Osteocyte (in vitro differentiated cells): ENCODE measurements around the gene PTGES3. TPM values are rescaled to one million over a fixed set of nuclear protein-coding genes. Genes with fewer than 3 reads are reported as not detected.
A peak's percentile ranks its signal among the peaks of the same experiment; 100 is the strongest.

Source experiments
- DNase-seq: peaks from one replicate; pipeline ENCODE4 v3.0.0; 2021; ENCODE audit warnings: mixed read lengths; ENCODE audit not compliant: unreplicated experiment; ENCODE audit errors: extremely low spot score
- H3K27ac Mint-ChIP-seq: one replicate; pipeline ENCODE4 v1.8.0; 2021; ENCODE audit warnings: mild to moderate bottlenecking, mixed read lengths; ENCODE audit not compliant: unreplicated experiment
- H3K27me3 Mint-ChIP-seq: one replicate; pipeline ENCODE4 v1.8.0; 2021; ENCODE audit warnings: mixed read lengths; ENCODE audit not compliant: unreplicated experiment
- H3K36me3 Mint-ChIP-seq: one replicate; pipeline ENCODE4 v1.8.0; 2021; ENCODE audit warnings: mixed read lengths; ENCODE audit not compliant: unreplicated experiment
- H3K4me1 Mint-ChIP-seq: one replicate; pipeline ENCODE4 v1.8.0; 2021; ENCODE audit warnings: mixed read lengths; ENCODE audit not compliant: unreplicated experiment
- H3K4me3 Mint-ChIP-seq: one replicate; pipeline ENCODE4 v1.8.0; 2021; ENCODE audit warnings: mild to moderate bottlenecking, moderate library complexity, mixed read lengths; ENCODE audit not compliant: unreplicated experiment
- H3K9me3 Mint-ChIP-seq: one replicate; pipeline ENCODE4 v1.8.0; 2021; ENCODE audit warnings: mixed read lengths; ENCODE audit not compliant: unreplicated experiment
- CTCF ChIP-seq: fragments of 200-600 bp; sonication (generic); IDR thresholded peaks from 2 replicates; pipeline ENCODE4 v1.5.0; 2021; ENCODE audit warnings: antibody characterized with exemption, mild to moderate bottlenecking, moderate library complexity
- total RNA-seq: library from RNA; stranded (reverse); gene quantifications from 2 replicates; pipeline ENCODE4 v1.2.1, GENCODE V29; 2021

PTGES3 gene
- total RNA-seq, 1 donor from 2014 or later, result 140 TPM

- Mint-ChIP-seq H3K27me3 (no peaks in the 10 kb centered on the region), H3K4me1 (peaks cover 68% of the 10 kb centered on the region), H3K4me3 (no peak overlapping the region), H3K27ac (peak overlapping the region; percentile 48), H3K36me3 (peaks cover 38% of the 10 kb centered on the region), H3K9me3 (no peaks in the 10 kb centered on the region)
- TF ChIP-seq CTCF, result no peak
- DNase-seq, result peak; percentile 30
Observed at GRCh38 chr12:56721216-56721615, 33.1 kb upstream of the PTGES3 start.

- Mint-ChIP-seq H3K27ac (peak overlapping the region; percentile 48), H3K4me1 (peaks cover 68% of the 10 kb centered on the region), H3K9me3 (no peaks in the 10 kb centered on the region), H3K4me3 (no peak overlapping the region), H3K27me3 (no peaks in the 10 kb centered on the region), H3K36me3 (peaks cover 42% of the 10 kb centered on the region)
- TF ChIP-seq CTCF, result no peak
- peak; percentile 13 for DNase-seq
Observed at GRCh38 chr12:56720731-56721151, 32.7 kb upstream of the PTGES3 start.

- TF ChIP-seq CTCF, result no peak
- Mint-ChIP-seq H3K27ac (no peak overlapping the region), H3K9me3 (no peaks in the 10 kb centered on the region), H3K4me3 (no peak overlapping the region), H3K27me3 (no peaks in the 10 kb centered on the region), H3K36me3 (peaks cover 51% of the 10 kb centered on the region), H3K4me1 (peaks cover 65% of the 10 kb centered on the region)
- no peak for DNase-seq
Observed at GRCh38 chr12:56719056-56719455, 31.0 kb upstream of the PTGES3 start.

GRCh38 chr12:56718636-56719035 is 30.6 kb upstream of the PTGES3 start:
- H3K4me3 Mint-ChIP-seq, result no peak overlapping the region
- peaks cover 62% of the 10 kb centered on the region for H3K4me1 Mint-ChIP-seq
- H3K9me3 Mint-ChIP-seq, result no peaks in the 10 kb centered on the region
- H3K27ac Mint-ChIP-seq, result peak overlapping the region; percentile 44
- TF ChIP-seq CTCF, result no peak
- no peak for DNase-seq
- no peaks in the 10 kb centered on the region for H3K27me3 Mint-ChIP-seq
- peaks cover 55% of the 10 kb centered on the region for H3K36me3 Mint-ChIP-seq

- no peak overlapping the region for H3K4me3 Mint-ChIP-seq
- no peaks in the 10 kb centered on the region for H3K27me3 Mint-ChIP-seq
- H3K27ac Mint-ChIP-seq, result no peak overlapping the region
- DNase-seq, result no peak
- no peaks in the 10 kb centered on the region for H3K9me3 Mint-ChIP-seq
- H3K36me3 Mint-ChIP-seq, result peaks cover 60% of the 10 kb centered on the region
- TF ChIP-seq CTCF, result no peak
- H3K4me1 Mint-ChIP-seq, result peaks cover 57% of the 10 kb centered on the region
Observed at GRCh38 chr12:56718149-56718548, 30.1 kb upstream of the PTGES3 start.
